ENCODE measurements around the gene PDGFB. TPM values are rescaled to one million over a fixed set of nuclear protein-coding genes. Genes with fewer than 3 reads are reported as not detected.

The PDGFB gene
- total RNA-seq, 1 experiment from 2014 or later, result 13.1 TPM

GRCh38 chr22:39247361-39247760 is 2.6 kb upstream of the PDGFB start:
- H3K9me2 ChIP-seq (ENCODE audit: insufficient read depth), result no peaks in the 10 kb centered on the region
- H4K20me1 ChIP-seq (ENCODE audit: insufficient read depth), result no peaks in the 10 kb centered on the region
- intact Hi-C loops (cut with micrococcal nuclease), result no loop called here
- TF ChIP-seq SIN3A (IDR thresholded peaks at IDR 0.05; ENCODE audit: low read depth) (no peak), TCF7L2 (IDR thresholded peaks at IDR 0.05; ENCODE audit: borderline replicate concordance, extremely low read depth, insufficient read depth, insufficient read length) (no peak), ZFX (IDR thresholded peaks at IDR 0.05) (no peak), MAX (IDR thresholded peaks at IDR 0.05) (no peak), EZH2phosphoT487 (IDR thresholded peaks at IDR 0.05; ENCODE audit: borderline replicate concordance) (no peak), REST (IDR thresholded peaks at IDR 0.05; ENCODE audit: low read depth) (no peak)
- ATAC-seq (no peak), DNase-seq (ENCODE audit: low read depth, low spot score) (no peak)
- no peak overlapping the region for H2AFZ ChIP-seq (ENCODE audit: low read depth, low read length, poor library complexity, severe bottlenecking)
- H3K79me2 ChIP-seq (ENCODE audit: insufficient read depth, low read length), result peaks cover 15% of the 10 kb centered on the region; the same call in 1 of the 2 replicates
- CTCF ChIA-PET, result no interaction called here
- no peak overlapping the region for H3K4me2 ChIP-seq (ENCODE audit: low read length)
- POLR2A ChIA-PET, result no interaction called here
- no TSS peak for BruUV-seq (replicated peaks)
- no peak overlapping the region for H3K9ac ChIP-seq (ENCODE audit: low read length)
- H3K36me3 ChIP-seq (ENCODE audit: control insufficient read depth in 1 of 2, insufficient read depth in 2 of 2, low read length in 2 of 2), result no peaks in the 10 kb centered on the region
- no peaks in the 10 kb centered on the region for H3K27me3 ChIP-seq (ENCODE audit: insufficient read depth, low read length)
- H3K4me1 ChIP-seq (ENCODE audit: control insufficient read depth in 1 of 2, insufficient read depth in 2 of 2, low read length in 2 of 2), result peaks cover 9 to 33% of the 10 kb centered on the region in 2 experiments; a peak in 3 of 4 replicates
- H3K4me3 ChIP-seq (replicated peaks in 1 of 2; ENCODE audit: low read depth in 1 of 2, low read length in 2 of 2), result no peak overlapping the region
- RAD21 ChIA-PET (ENCODE audit: low non-redundant PET in 1 of 2, low total read pairs in 2 of 2, uncharacterized antibody in 2 of 2, unreplicated experiment in 2 of 2), result no interaction called here
- no peaks in the 10 kb centered on the region for H3K9me3 ChIP-seq (ENCODE audit: control insufficient read depth in 1 of 2, insufficient read depth in 1 of 2, low read depth in 1 of 2, low read length in 2 of 2)
- no peak overlapping the region for H3K27ac ChIP-seq (ENCODE audit: low read depth, low read length)

Measured in HCT116 (cell line).